Measurements from ENCODE around the gene FARP1.

- TF ChIP-seq CTCF (conservative IDR thresholded peaks at IDR 0.05) (no peak), ZFX (IDR thresholded peaks at IDR 0.05) (no peak)
Measured at GRCh38 chr13:98144027-98144741, 1.3 kb downstream of the FARP1 start.

Data from C4-2B (cell line).